Activated B cell treated with CpG ODN at 0.5 μM for 24 hours (primary cell): ENCODE results near the gene DLL1. TPM values are rescaled to one million over a fixed set of nuclear protein-coding genes. Genes with fewer than 3 reads are reported as not detected.

Experiments
- ATAC-seq: fragments of 200-7000 bp; cut with Tn5 transposase; one replicate; pipeline ENCODE4 v1.10.0; 2021; ENCODE audit warnings: low read depth, mild to moderate bottlenecking, moderate library complexity
- CTCF ChIA-PET: fragments of 350-600 bp; sonication (Branson Sonifier 250); formaldehyde crosslinking; loops from one replicate; lab custom pipeline; 2021; ENCODE audit warnings: antibody characterized with exemption; lab: Charles Lee
- POLR2A ChIA-PET: fragments of 350-600 bp; sonication (Branson Sonifier 250); formaldehyde crosslinking; loops from one replicate; lab custom pipeline; 2021; ENCODE audit warnings: antibody characterized with exemption; lab: Charles Lee
- DNase-seq: peaks from one replicate; pipeline ENCODE4 v3.0.0; 2022
- H3K27ac Mint-ChIP-seq: one replicate; pipeline ENCODE4 v1.8.0; 2020; ENCODE audit warnings: mixed read lengths
- H3K27me3 Mint-ChIP-seq: one replicate; pipeline ENCODE4 v1.8.0; 2021; ENCODE audit warnings: mixed read lengths
- H3K36me3 Mint-ChIP-seq: one replicate; pipeline ENCODE4 v1.8.0; 2021; ENCODE audit warnings: low read depth, mixed read lengths
- H3K4me1 Mint-ChIP-seq: one replicate; pipeline ENCODE4 v1.8.0; 2021; ENCODE audit warnings: mixed read lengths
- H3K4me3 Mint-ChIP-seq: one replicate; pipeline ENCODE4 v1.8.0; 2020; ENCODE audit warnings: mild to moderate bottlenecking, mixed read lengths
- H3K9me3 Mint-ChIP-seq: one replicate; pipeline ENCODE4 v1.8.0; 2020; ENCODE audit warnings: mixed read lengths
- CTCF ChIP-seq: fragments of 200-600 bp; IDR thresholded peaks from one replicate; pipeline ENCODE4 v1.8.0; 2022; ENCODE audit warnings: antibody characterized with exemption, mild to moderate bottlenecking
- intact Hi-C: fragments of 100-400 bp; cut with micrococcal nuclease; formaldehyde crosslinking; loops from one replicate; pipeline ENCODE4 v1.15.1; 2024
- total RNA-seq: library from RNA; stranded (reverse); gene quantifications from 2 replicates; pipeline ENCODE4 v1.2.3, GENCODE V29; 2022

The DLL1 gene
- total RNA-seq, 1 donor from 2014 or later: 0.53 TPM

DNA sequence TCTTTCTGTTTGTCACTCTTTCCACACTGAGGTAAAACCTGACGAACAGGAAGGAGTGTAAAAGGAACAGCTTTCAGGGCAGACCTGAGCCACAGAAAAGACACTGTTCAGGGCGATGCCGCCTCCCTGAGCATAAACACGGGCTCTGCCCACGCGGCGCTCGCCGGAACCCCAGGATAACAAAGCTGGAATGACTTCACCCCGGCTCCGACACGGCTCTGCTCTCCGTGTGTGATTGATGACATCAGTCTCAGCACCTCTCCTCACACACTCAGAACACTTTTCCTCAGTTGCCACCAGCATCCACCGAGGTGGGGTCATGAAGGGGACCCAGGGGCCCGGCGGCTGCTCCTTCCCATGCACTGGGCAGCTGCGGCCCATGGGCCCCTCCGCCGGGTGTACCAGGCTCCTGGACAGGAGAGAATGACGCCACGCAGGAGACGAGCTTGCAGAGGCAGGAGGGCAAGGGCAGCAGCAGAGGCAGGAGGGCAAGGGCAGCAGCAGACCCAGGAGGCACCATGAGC lies 43.6 kb downstream of the DLL1 start:
- Mint-ChIP-seq H3K36me3 (no peaks in the 10 kb centered on the region), H3K4me3 (no peak overlapping the region), H3K9me3 (no peaks in the 10 kb centered on the region), H3K27ac (no peak overlapping the region), H3K27me3 (no peaks in the 10 kb centered on the region), H3K4me1 (no peaks in the 10 kb centered on the region)
- CTCF ChIA-PET: no interaction called here
- DNase-seq (no peak), ATAC-seq (no peak)
- intact Hi-C loops: no loop called here
- no peak for TF ChIP-seq CTCF
- POLR2A ChIA-PET: no interaction called here

DNA sequence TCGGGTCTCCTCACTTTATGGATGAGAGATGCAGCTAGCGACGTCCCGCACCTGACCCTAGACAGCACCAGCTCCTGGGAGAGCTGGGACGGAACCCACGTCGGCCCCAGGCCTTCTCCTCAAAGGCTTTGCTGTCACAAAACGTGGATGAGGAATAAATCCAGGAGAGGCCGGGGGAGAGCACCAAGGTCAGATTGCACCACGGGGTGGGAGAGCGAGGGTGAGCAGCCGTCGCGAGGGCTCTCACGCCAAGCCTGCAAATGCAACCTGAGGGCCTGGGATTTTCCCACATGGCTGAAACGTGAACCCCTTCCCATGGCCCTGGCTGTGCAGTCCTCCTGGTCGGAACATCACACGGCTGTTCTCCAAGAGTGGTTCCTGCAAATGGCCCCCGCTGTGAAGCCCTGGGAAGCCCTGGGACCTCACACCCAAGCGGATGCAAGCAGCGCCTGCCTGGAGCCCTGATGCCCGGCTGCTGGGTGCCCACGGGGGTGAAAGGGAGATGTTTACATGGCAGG lies 45.3 kb downstream of the DLL1 start:
- ChIA-PET POLR2A (no interaction called here), CTCF (no interaction called here)
- no peak overlapping the region for H3K4me3 Mint-ChIP-seq
- no peak for TF ChIP-seq CTCF
- H3K27me3 Mint-ChIP-seq: no peaks in the 10 kb centered on the region
- no peaks in the 10 kb centered on the region for H3K4me1 Mint-ChIP-seq
- intact Hi-C loops: no loop called here
- DNase-seq (no peak), ATAC-seq (no peak)
- no peaks in the 10 kb centered on the region for H3K36me3 Mint-ChIP-seq
- H3K27ac Mint-ChIP-seq: no peak overlapping the region
- H3K9me3 Mint-ChIP-seq: no peaks in the 10 kb centered on the region

DNA sequence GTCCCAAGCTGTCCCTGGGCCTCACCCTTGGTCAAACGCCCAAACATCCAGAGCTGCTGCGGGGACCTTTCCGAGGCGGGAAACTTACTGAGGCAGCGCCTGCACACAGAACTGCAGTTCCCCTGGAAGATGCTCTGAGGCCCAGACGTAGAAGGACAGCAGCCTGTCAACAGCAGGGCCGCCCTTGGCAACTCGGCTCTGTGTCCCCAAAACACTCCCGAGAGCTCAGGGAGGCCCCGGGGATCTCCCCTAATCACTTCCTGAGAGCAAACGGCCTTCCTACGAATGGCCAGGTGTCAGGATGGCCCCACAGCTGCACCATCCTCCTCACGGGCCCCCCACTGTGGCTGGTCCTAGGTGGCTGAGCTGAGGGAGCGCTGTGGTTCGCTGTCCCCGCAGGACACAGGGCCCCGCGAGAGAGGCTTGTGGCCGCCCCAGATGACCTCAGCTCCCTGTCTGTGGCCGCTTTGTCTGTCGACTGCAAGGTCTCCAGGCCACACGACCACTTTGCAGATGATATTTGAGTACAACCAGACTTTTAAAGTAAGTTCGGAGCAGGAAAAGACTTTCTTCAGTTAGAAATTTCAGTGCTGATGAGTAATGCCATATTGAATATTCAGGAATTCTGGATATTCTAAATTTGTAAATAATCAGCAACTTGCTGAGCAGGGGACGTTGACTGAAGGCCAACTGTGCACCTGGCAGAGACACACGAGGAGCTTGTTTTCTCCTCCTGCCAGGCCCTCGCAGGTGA lies 46.0 kb downstream of the DLL1 start:
- Mint-ChIP-seq H3K36me3 (no peaks in the 10 kb centered on the region), H3K27me3 (peaks cover under 1% of the 10 kb centered on the region), H3K4me1 (no peaks in the 10 kb centered on the region), H3K4me3 (no peak overlapping the region), H3K9me3 (no peaks in the 10 kb centered on the region), H3K27ac (no peak overlapping the region)
- TF ChIP-seq CTCF: no peak
- POLR2A ChIA-PET: no interaction called here
- DNase-seq (no peak), ATAC-seq (no peak)
- CTCF ChIA-PET: no interaction called here
- intact Hi-C loops: no loop called here

- no peak for ATAC-seq
- no peak for TF ChIP-seq CTCF
These were observed 47.0 kb downstream of the DLL1 start for GRCh38 chr6:170243791-170244291.

GRCh38 chr6:170243386-170243785 lies 47.5 kb downstream of the DLL1 start:
- no peaks in the 10 kb centered on the region for H3K4me1 Mint-ChIP-seq
- intact Hi-C loops: no loop called here
- ATAC-seq (no peak), DNase-seq (no peak)
- H3K36me3 Mint-ChIP-seq: no peaks in the 10 kb centered on the region
- no peaks in the 10 kb centered on the region for H3K9me3 Mint-ChIP-seq
- H3K4me3 Mint-ChIP-seq: no peak overlapping the region
- no peak for TF ChIP-seq CTCF
- no peak overlapping the region for H3K27ac Mint-ChIP-seq
- ChIA-PET CTCF (no interaction called here), POLR2A (no interaction called here)
- peaks cover 2% of the 10 kb centered on the region for H3K27me3 Mint-ChIP-seq

More at GRCh38 chr6:170243791-170244291, 47.0 kb downstream of the DLL1 start:
- CTCF ChIA-PET: no interaction called here
- H3K9me3 Mint-ChIP-seq: no peaks in the 10 kb centered on the region
- H3K4me1 Mint-ChIP-seq: no peaks in the 10 kb centered on the region
- peaks cover 2% of the 10 kb centered on the region for H3K27me3 Mint-ChIP-seq
- no peaks in the 10 kb centered on the region for H3K36me3 Mint-ChIP-seq
- no peak overlapping the region for H3K27ac Mint-ChIP-seq
- intact Hi-C loops: no loop called here
- DNase-seq: no peak
- POLR2A ChIA-PET: no interaction called here
- H3K4me3 Mint-ChIP-seq: no peak overlapping the region
